Measurements from ENCODE around the gene CRIP3.

The CRIP3 gene

DNA sequence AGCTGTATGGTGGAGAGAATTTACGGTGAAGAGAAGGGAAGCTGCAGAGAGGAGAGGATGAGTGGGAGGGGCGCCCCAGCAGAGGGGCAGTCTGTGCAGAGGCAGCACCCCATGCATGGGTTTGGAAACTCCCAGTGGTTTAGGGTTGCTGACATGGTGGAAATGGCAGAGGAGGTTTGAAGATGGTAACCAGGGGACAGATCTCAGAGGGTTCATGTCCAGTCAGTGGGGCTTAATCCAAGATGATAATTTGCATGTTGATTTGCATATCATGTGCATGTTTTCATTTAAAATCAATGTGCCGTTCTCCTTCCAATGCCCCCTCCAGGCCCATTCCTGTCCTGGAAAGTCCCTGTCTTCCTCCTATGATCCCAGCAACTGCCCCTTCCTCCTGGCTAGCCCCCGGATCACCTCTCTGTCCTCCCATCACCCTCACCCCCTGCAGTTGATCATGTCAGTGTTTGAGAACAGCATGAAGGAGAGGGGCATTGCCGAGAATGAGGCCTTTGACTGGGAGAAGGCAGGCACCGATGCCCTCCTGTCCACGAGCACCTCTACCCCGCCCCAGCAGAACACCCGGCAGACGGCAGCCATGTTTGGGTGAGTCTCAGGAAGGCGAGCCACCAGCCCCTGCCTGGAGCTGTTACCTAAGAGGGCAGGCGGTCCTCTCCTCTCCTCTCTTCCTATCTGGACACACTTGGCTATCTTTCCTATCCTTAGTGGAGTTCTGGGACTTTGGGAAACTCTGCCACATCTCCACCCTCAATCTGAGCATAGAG lies 51.1 kb downstream of the CRIP3 start:
- DNase-seq (ENCODE audit: low spot score), result no peak
- in situ Hi-C loops (cut with MboI; ENCODE audit: low pct_unique_long_range_greater_than_20kb, low sequenced_read_pairs, unreplicated experiment), result loop anchor here (10.0 kb wide), 1 partner anchor 247 kb away; no protein-coding TSS in a partner anchor
- TF ChIP-seq, protein P1, sequence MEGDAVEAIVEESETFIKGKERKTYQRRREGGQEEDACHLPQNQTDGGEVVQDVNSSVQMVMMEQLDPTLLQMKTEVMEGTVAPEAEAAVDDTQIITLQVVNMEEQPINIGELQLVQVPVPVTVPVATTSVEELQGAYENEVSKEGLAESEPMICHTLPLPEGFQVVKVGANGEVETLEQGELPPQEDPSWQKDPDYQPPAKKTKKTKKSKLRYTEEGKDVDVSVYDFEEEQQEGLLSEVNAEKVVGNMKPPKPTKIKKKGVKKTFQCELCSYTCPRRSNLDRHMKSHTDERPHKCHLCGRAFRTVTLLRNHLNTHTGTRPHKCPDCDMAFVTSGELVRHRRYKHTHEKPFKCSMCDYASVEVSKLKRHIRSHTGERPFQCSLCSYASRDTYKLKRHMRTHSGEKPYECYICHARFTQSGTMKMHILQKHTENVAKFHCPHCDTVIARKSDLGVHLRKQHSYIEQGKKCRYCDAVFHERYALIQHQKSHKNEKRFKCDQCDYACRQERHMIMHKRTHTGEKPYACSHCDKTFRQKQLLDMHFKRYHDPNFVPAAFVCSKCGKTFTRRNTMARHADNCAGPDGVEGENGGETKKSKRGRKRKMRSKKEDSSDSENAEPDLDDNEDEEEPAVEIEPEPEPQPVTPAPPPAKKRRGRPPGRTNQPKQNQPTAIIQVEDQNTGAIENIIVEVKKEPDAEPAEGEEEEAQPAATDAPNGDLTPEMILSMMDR (IDR thresholded peaks at IDR 0.05; ENCODE audit: extremely low read depth, insufficient read depth, missing control alignments), result no peak

DNA sequence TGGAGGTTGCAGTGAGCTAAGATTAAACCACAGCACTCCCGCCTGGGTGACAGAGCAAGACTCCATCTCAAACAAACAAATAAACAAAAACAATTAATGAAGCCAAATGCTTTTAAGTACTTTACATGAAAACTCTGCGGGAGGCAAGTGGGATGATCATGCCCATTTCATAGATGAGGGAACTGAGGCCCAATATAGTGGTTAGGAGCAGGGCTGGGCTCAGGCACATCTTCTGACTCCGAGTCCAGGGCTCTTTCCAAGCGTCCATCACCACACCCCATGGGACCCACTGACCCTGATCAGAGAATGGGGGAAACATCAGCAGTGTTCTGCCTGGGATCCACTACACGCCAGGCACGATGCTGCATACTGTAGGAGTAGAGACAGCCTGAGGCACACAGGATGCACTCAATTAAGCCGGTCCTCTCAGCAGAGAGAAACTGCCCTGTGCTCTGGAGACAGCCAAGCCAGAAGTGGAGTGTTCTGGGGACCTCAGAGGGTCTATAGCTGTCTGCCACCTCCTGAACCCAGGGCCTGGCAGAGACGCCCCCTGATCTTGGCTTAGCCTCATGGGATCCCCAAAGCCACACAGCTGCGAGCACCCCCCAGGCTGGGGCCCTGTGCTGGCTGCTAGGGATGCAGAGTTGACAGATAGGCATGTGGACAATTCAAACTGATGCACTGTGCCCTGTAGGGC lies 51.8 kb downstream of the CRIP3 start:
- in situ Hi-C loops (cut with MboI; ENCODE audit: low pct_unique_long_range_greater_than_20kb, low sequenced_read_pairs, unreplicated experiment), result loop anchor here (10.0 kb wide), 1 partner anchor 248 kb away; no protein-coding TSS in a partner anchor
- DNase-seq (ENCODE audit: low spot score), result no peak
- TF ChIP-seq, protein P1 (IDR thresholded peaks at IDR 0.05; ENCODE audit: extremely low read depth, insufficient read depth, missing control alignments), result no peak

All from GM13977 (cell line).